Stimulated activated CD4-positive, alpha-beta T cell treated with anti-CD3 and anti-CD28 coated beads, TNF-alpha, amount 100 ng/mL, for 1 hour (primary cell): ENCODE results near the gene TMEM41B.
"Not testable (repeated sequence)": the region's sequence is repeated elsewhere in the genome, so short reads cannot be mapped to it uniquely, and the experiment has no call there.

Source experiments
- DNase-seq, 3 donors: peaks; one replicate each; pipeline ENCODE4 v3.0.0-alpha.2; 2020; ENCODE audit warnings: low read depth in 3 of 3, low spot score in 1 of 3

TMEM41B gene, protein sequence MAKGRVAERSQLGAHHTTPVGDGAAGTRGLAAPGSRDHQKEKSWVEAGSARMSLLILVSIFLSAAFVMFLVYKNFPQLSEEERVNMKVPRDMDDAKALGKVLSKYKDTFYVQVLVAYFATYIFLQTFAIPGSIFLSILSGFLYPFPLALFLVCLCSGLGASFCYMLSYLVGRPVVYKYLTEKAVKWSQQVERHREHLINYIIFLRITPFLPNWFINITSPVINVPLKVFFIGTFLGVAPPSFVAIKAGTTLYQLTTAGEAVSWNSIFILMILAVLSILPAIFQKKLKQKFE

DNA sequence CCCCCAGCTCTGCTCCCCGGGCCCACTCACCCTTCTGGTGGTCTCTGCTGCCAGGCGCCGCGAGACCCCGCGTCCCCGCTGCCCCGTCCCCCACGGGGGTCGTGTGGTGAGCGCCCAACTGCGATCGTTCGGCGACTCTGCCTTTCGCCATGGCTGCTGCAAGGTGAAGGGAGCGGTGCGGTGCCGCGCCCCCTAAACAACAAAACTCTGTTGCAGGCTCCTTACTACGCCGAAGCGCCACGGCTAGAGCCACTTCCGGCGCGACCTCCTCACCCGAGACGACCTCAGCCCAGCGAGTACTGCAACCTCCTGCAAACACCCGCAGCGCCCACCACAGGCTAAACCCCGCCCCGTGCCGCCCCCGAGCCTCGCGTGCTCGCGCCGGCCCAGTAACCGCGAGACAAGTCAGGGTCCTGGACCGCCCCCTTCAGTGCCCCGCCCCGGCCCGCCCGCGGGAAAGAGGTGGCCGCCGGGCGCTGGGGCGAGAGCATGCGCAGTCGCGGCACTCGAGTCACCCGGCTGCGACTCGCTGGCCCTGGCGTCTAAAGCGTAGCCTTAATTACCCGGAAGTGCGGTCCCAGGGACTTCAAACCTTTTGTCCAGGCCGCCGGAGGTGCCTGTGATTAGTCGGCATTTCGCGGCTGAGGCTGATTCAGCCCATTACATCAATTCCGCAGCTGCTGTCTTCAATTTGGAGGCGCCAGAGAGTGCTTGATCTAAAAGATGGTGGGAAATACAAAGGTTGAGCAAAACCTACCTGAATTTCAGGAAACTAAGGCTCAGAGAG lies at the start of gene TMEM41B:
TSS of gene TMEM41B (minus strand) at position 303 of the 787 bp plus-strand sequence. CDS start at position 151, 152 bp downstream.
- peak; percentile 95 to 99 (median 97) for DNase-seq

- DNase-seq: no peak
These were observed 48.0 kb upstream of the TMEM41B start for GRCh38 chr11:9362393-9362863.

GRCh38 chr11:9360862-9361622 lies 46.6 kb upstream of the TMEM41B start:
- DNase-seq: not testable (repeated sequence)

GRCh38 chr11:9357041-9357440 lies 42.6 kb upstream of the TMEM41B start:
- no peak for DNase-seq

GRCh38 chr11:9351321-9351881 lies 37.0 kb upstream of the TMEM41B start:
- no peak for DNase-seq

- not testable (repeated sequence) for DNase-seq
These were observed 33.4 kb upstream of the TMEM41B start for GRCh38 chr11:9347779-9348178.

DNA sequence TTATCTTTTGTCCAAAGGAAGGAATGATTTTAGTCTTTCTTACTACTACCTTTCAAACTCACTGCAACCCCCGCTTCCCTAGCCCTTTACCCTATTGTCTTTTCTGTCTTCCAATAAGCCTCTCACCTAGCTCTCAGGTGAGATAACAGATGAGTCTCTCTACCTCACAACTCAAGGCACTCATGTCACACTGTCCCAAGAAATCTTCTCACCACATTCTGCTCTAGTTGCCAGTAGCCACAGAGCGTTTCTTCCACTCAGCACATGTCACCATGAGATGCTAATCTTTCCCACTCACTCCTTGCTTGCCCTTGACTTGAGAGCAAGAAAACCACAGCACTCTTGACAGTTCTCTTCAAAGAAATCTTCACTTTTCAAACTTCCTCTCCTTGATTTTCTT lies 32.7 kb upstream of the TMEM41B start:
- no peak for DNase-seq

GRCh38 chr11:9344061-9344680 lies 29.8 kb upstream of the TMEM41B start:
- DNase-seq: no peak

DNA sequence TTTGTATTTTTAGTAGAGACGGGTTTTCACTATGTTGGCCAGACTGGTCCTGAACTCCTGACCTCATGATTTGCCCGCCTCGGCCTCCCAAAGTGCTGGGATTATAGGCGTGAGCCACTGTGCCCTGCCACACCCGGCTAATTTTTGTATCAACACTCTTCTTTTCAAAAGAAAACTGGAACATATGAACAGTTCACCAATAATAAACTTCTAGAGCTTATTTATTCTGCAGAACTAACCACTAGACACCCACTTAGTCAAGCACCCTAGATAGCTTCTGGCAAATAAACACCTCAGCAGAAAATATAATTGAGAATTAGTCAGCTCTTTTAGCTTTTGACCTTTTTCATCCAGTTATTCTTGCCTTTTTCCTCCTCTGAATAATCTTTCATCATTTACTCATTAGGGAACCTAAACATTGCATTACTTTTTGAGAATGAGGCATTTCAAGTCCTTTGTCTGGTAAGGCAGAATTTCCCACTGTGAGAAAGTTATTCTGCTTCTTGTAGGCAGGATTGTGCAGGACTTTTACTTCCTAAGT lies 27.3 kb upstream of the TMEM41B start:
- DNase-seq: no peak

DNA sequence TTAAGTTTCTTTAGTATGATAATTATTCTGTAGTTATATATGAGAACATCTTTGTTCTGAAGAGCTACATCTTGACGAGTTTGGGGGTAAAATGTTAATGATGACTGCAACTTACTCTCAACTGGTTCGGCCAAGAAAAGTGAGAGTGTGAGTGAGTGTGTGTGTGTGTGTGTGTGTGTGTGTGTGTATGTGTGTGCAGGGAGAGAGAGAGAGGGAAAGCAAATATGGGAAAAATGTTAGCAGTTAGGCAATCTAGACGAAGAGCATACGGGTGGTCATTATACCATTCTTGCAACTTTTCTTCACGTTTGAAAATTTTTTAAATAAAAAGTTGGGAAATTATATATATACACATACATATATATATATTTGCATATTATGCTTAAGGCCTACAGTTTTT lies 18.3 kb upstream of the TMEM41B start:
- no peak for DNase-seq

- DNase-seq: no peak
These were observed 16.3 kb upstream of the TMEM41B start for GRCh38 chr11:9330387-9331384.

GRCh38 chr11:9320047-9320446 lies 5.7 kb upstream of the TMEM41B start:
- no peak for DNase-seq

GRCh38 chr11:9319377-9320001 lies 5.1 kb upstream of the TMEM41B start:
- DNase-seq: not testable (repeated sequence)

- not testable (repeated sequence) for DNase-seq
These were observed 4.3 kb upstream of the TMEM41B start for GRCh38 chr11:9318442-9319376.

- DNase-seq: no peak
These were observed 1.9 kb upstream of the TMEM41B start for GRCh38 chr11:9316334-9316733.

DNA sequence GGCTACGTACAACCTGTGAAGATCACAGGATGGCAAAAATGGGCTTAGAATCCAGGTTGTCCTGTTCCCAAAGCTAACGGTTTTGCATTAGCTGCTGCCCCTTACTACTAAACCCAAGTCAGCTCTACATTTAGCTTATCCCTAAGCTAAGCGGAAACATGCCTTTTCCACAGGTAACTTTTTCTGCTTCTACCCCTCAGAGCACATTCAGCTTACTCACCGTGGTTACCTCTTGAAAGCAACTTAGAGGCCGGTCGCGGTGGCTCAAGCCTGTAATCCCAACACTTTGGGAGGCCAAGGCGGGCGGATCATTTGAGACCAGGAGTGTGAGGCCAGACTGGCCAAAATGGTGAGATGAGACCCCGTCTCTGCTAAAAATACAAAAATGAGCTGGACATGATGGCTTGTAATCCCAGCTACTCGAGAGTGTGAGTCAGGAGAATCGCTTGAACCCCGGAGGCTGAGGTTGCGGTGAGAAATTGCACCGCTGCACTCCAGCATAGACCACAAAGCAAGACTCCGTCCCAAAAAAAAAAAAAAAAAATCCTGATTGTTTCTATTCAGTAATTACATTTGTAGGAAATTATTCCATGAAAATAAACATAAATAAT lies 790 bp upstream of the TMEM41B start:
- DNase-seq: no peak

GRCh38 chr11:9313648-9314290 lies 624 bp downstream of the TMEM41B start:
- no peak for DNase-seq
